HUES48 (cell line): ENCODE measurements around the gene ANP32B.

Experiments used
- H3K27ac ChIP-seq: one replicate; pipeline ENCODE4 v1.7.0; 2013; ENCODE audit warnings: low read depth, low read length, inconsistent platforms
- H3K27me3 ChIP-seq: 2 replicates; pipeline ENCODE4 v1.6.1; 2013; ENCODE audit warnings: mild to moderate bottlenecking, low read length; ENCODE audit not compliant: control insufficient read depth, insufficient read depth
- H3K36me3 ChIP-seq: 2 replicates; pipeline ENCODE4 v1.6.1; 2013; ENCODE audit warnings: low read length; ENCODE audit not compliant: control insufficient read depth, insufficient read depth
- H3K4me1 ChIP-seq: 2 replicates; pipeline ENCODE4 v1.6.1; 2013; ENCODE audit warnings: mild to moderate bottlenecking, low read length; ENCODE audit not compliant: control insufficient read depth, insufficient read depth
- H3K4me3 ChIP-seq: 2 replicates; pipeline ENCODE4 v1.5.1; 2013; ENCODE audit warnings: mild to moderate bottlenecking, low read depth, low read length
- H3K9ac ChIP-seq: 2 replicates; pipeline ENCODE4 v1.6.1; 2013; ENCODE audit warnings: mild to moderate bottlenecking, low read depth, low read length, moderate library complexity
- H3K9me3 ChIP-seq: 2 replicates; pipeline ENCODE4 v1.6.1; 2013; ENCODE audit warnings: low read length; ENCODE audit not compliant: control insufficient read depth, insufficient read depth

Gene ANP32B

GRCh38 chr9:98031935-98032334 is 48.8 kb downstream of the ANP32B start:
- Histone ChIP-seq H3K9me3 (no peaks in the 10 kb centered on the region), H3K4me3 (no peak overlapping the region), H3K9ac (no peak overlapping the region), H3K27me3 (peaks cover 3% of the 10 kb centered on the region; the same call in 1 of the 2 replicates), H3K27ac (no peak overlapping the region), H3K36me3 (no peaks in the 10 kb centered on the region), H3K4me1 (no peaks in the 10 kb centered on the region)

DNA sequence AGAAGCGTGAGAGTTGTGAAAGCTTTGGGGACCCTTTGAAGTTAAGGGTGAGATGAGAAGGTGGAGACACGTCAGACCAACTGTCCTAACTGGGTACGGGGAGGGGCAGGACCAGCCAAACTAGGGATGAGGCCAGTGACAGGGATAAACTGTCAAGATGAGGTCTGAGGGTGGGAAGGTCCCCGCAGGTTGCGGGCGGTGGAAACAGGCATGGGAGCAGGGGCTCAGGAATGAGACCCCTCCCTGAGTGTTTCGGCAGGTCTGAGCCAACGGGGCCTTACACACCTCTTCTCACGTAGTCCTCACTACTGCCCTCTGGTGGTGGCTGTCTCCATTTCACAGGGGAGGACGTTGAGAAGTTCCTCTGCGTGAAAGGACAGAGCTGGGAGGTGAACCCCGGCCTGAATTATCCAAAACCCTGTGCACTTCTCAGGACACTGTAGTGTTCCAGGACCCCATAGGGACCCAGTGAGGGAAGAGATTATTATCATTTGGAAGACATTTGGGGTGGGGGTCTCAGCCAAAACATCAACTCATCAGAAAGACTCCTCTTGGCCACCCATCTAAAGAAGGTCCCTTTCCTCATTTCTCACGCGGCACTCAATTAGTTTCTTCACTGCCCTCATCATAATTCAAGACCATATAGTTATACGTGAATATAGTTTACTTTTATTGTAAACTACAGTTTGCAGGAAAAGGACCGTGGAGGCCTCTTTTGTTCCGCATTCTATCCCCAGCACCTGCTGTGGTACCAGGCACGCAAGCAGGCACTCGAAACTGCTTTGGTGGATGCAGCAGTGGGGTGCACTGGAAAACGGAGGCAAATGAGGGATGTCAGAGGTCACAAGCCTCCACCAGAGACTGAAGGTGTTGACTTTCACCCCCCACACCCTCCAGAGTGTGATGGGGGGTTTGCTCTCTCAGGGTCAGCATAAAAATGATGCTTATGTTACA is 51.7 kb downstream of the ANP32B start:
- Histone ChIP-seq H3K27me3 (peaks cover 3% of the 10 kb centered on the region; the same call in 1 of the 2 replicates), H3K4me1 (no peaks in the 10 kb centered on the region), H3K9me3 (no peaks in the 10 kb centered on the region), H3K9ac (no peak overlapping the region), H3K36me3 (no peaks in the 10 kb centered on the region), H3K27ac (no peak overlapping the region), H3K4me3 (no peak overlapping the region)

GRCh38 chr9:98037357-98037756 is 54.2 kb downstream of the ANP32B start:
- H3K9me3 ChIP-seq, result no peaks in the 10 kb centered on the region
- no peak overlapping the region for H3K27ac ChIP-seq
- H3K27me3 ChIP-seq, result peaks cover 3% of the 10 kb centered on the region; the same call in 1 of the 2 replicates
- no peaks in the 10 kb centered on the region for H3K4me1 ChIP-seq
- H3K36me3 ChIP-seq, result no peaks in the 10 kb centered on the region
- H3K9ac ChIP-seq, result no peak overlapping the region
- H3K4me3 ChIP-seq, result no peak overlapping the region

DNA sequence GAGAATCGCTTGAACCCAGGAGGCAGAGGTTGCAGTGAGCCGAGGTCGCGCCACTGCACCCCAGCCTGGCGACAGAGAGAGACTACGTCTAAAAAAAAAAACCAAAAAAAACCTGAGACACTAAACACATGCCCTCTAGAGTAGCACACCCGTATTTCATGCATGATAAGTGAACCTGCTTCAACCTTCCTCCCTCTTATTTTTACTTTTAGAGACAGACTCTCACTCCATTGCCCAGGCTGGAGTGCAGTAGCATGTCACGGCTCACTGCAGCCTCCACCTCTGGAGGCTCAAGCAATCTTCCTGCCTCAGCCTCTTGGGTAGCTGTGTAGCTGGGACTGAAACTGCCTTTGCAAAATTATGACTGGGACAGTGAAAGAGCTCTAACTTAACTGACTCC is 55.8 kb downstream of the ANP32B start:
- H3K4me1 ChIP-seq, result no peaks in the 10 kb centered on the region
- no peak overlapping the region for H3K9ac ChIP-seq
- peaks cover 3% of the 10 kb centered on the region; the same call in 1 of the 2 replicates for H3K27me3 ChIP-seq
- no peaks in the 10 kb centered on the region for H3K36me3 ChIP-seq
- H3K4me3 ChIP-seq, result no peak overlapping the region
- H3K27ac ChIP-seq, result no peak overlapping the region
- no peaks in the 10 kb centered on the region for H3K9me3 ChIP-seq

GRCh38 chr9:98039607-98040017 is 56.5 kb downstream of the ANP32B start:
- no peak overlapping the region for H3K4me3 ChIP-seq
- no peak overlapping the region for H3K27ac ChIP-seq
- no peaks in the 10 kb centered on the region for H3K4me1 ChIP-seq
- H3K27me3 ChIP-seq, result peaks cover 3% of the 10 kb centered on the region; the same call in 1 of the 2 replicates
- H3K36me3 ChIP-seq, result no peaks in the 10 kb centered on the region
- H3K9me3 ChIP-seq, result no peaks in the 10 kb centered on the region
- no peak overlapping the region for H3K9ac ChIP-seq

GRCh38 chr9:98040212-98040611 is 57.1 kb downstream of the ANP32B start:
- no peak overlapping the region for H3K4me3 ChIP-seq
- peaks cover 3% of the 10 kb centered on the region; the same call in 1 of the 2 replicates for H3K27me3 ChIP-seq
- H3K27ac ChIP-seq, result no peak overlapping the region
- H3K9ac ChIP-seq, result no peak overlapping the region
- H3K4me1 ChIP-seq, result no peaks in the 10 kb centered on the region
- no peaks in the 10 kb centered on the region for H3K9me3 ChIP-seq
- H3K36me3 ChIP-seq, result no peaks in the 10 kb centered on the region

DNA sequence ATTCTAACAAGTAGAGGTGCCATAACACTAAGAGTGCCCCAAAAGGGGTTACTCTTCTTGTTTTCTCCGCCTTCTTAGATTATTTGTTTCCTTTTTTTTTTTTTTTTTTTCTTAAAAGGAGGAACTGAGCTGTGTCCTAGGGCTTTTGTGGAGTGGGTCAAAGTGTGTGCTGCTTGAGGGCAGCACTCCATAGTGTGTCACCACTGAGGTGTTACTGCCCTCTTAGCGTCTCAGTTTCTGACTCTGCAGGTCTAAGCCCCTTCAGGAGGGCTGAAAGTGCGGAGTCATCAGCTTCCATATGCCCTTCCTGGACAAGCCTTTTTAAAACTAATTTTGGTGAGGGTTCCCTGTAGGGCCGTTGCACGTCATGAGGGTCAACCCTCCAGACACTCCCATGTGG is 60.8 kb downstream of the ANP32B start:
- H3K9me3 ChIP-seq, result no peaks in the 10 kb centered on the region
- no peak overlapping the region for H3K4me3 ChIP-seq
- no peaks in the 10 kb centered on the region for H3K4me1 ChIP-seq
- no peak overlapping the region for H3K27ac ChIP-seq
- H3K36me3 ChIP-seq, result no peaks in the 10 kb centered on the region
- no peak overlapping the region for H3K9ac ChIP-seq
- no peaks in the 10 kb centered on the region for H3K27me3 ChIP-seq

DNA sequence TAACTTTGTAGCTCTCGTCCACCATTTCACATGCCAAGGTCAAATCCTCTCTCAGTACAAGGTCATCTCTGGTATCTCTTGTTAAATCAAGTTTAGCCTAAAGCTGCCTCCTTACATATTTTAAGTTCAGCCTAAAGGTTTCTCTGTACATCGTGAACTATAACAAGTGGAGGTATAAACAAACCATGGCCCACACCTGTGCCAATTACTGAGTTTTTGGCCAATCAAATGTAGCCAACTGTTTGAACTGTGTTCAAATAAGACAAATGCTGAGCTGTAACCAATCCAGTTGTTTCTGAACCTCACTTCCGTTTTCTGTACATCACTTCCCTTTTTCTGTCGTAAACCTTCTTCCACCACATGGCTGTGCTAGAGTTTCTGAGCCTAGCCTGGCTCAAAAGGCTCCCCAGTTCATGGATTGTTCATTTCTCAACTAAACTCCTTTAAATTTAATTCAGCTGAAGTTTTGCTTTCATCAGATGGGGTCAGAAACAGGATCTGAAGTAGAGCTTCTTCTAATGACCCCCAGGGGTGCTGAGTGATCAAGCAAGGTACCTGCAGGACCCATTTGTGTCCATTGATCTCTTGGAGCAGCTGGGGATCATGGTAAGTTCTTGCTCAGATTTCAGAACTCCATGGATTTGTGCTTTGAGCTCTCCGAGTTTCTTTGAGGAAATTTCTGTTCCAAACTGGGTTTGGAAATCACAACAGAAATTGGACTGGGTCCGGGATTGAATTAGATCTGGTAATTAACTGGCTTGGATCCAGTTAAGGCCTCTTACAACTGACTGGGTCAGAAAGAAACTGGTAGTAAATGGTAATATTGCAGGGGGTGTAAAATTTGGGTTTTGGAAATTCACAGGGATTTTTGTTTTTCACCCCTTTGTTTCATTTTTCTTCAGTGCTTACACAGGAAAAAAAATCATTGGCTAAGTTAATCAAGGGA is 62.4 kb downstream of the ANP32B start:
- Histone ChIP-seq H3K27me3 (no peaks in the 10 kb centered on the region), H3K4me1 (no peaks in the 10 kb centered on the region), H3K4me3 (no peak overlapping the region), H3K36me3 (no peaks in the 10 kb centered on the region), H3K9me3 (no peaks in the 10 kb centered on the region), H3K9ac (no peak overlapping the region), H3K27ac (no peak overlapping the region)

GRCh38 chr9:98046180-98046543 is 63.0 kb downstream of the ANP32B start:
- no peak overlapping the region for H3K4me3 ChIP-seq
- no peak overlapping the region for H3K27ac ChIP-seq
- no peak overlapping the region for H3K9ac ChIP-seq
- no peaks in the 10 kb centered on the region for H3K36me3 ChIP-seq
- no peaks in the 10 kb centered on the region for H3K4me1 ChIP-seq
- no peaks in the 10 kb centered on the region for H3K9me3 ChIP-seq
- H3K27me3 ChIP-seq, result no peaks in the 10 kb centered on the region

- Histone ChIP-seq H3K36me3 (no peaks in the 10 kb centered on the region), H3K4me1 (no peaks in the 10 kb centered on the region), H3K27ac (no peak overlapping the region), H3K27me3 (no peaks in the 10 kb centered on the region), H3K9ac (no peak overlapping the region), H3K4me3 (no peak overlapping the region), H3K9me3 (no peaks in the 10 kb centered on the region)
Measured at GRCh38 chr9:98047002-98047401, 63.9 kb downstream of the ANP32B start.
